VCaP (cell line): ENCODE results near the gene RAB12.

ENCODE experiments used
- H3K27ac ChIP-seq: fragments of 450-650 bp; 2 replicates; pipeline ENCODE4 v1.5.1; 2017
- CTCF ChIP-seq: fragments of 450-650 bp; conservative IDR thresholded peaks from 2 replicates; pipeline ENCODE4 v1.5.1; 2017; ENCODE audit warnings: mild to moderate bottlenecking, moderate library complexity

Gene RAB12

GRCh38 chr18:8656232-8656631 is 47.0 kb downstream of the RAB12 start:
- TF ChIP-seq CTCF = no peak
- H3K27ac ChIP-seq = no peak overlapping the region

- no peak overlapping the region for H3K27ac ChIP-seq
- TF ChIP-seq CTCF = no peak
These were observed 48.0 kb downstream of the RAB12 start for GRCh38 chr18:8657050-8657820.

GRCh38 chr18:8657873-8658470 is 48.7 kb downstream of the RAB12 start:
- no peak overlapping the region for H3K27ac ChIP-seq
- TF ChIP-seq CTCF = no peak

- H3K27ac ChIP-seq = no peak overlapping the region
- TF ChIP-seq CTCF = no peak
These were observed 49.7 kb downstream of the RAB12 start for GRCh38 chr18:8658858-8659485.

GRCh38 chr18:8659609-8660242 is 50.5 kb downstream of the RAB12 start:
- no peak overlapping the region for H3K27ac ChIP-seq
- TF ChIP-seq CTCF = no peak

GRCh38 chr18:8660316-8660715 is 51.1 kb downstream of the RAB12 start:
- H3K27ac ChIP-seq = no peak overlapping the region
- TF ChIP-seq CTCF = no peak
